K562 (cell line): ENCODE data around the gene BLTP2. TPM values are rescaled to one million over a fixed set of nuclear protein-coding genes. Genes with fewer than 3 reads are reported as not detected.

Experiments used
- ATAC-seq: fragments of 200-7000 bp; cut with Tn5 transposase; 3 replicates; pipeline ENCODE4 v1.9.1; 2020; ENCODE audit warnings: moderate library complexity
- BruUV-seq: library from RNA; stranded (reverse); fragments of 400-500 nt; replicated peaks from 2 replicates; lab custom pipeline; 2021; lab: Mats Ljungman, UMichigan
- CTCF ChIA-PET: fragments of 300-600 bp; formaldehyde crosslinking; extraction: SDS; loops from one replicate; lab custom pipeline; 2021; ENCODE audit warnings: low intra/inter-chr PET ratio; lab: Yijun Ruan, JAX
- POLR2A ChIA-PET: fragments of 300-600, 350-650 bp; sonication (Branson Sonifier 250); formaldehyde crosslinking; extraction: SDS; loops from one replicate; lab custom pipeline; 2021; ENCODE audit warnings: antibody characterized with exemption, inconsistent platforms; lab: Yijun Ruan, JAX
- DNase-seq, 4 experiments: peaks; one replicate each; pipeline versions ENCODE4 v3.0.0 to v3.0.0-alpha.2; 2011 to 2018; ENCODE audit warnings: low spot score in 3 of 4, mixed read lengths in 3 of 4; ENCODE audit errors: extremely low read depth in 1 of 4
- FAIRE-seq: peaks from 2 replicates; lab custom pipeline; 2011; peaks lifted over from hg19 to GRCh38; lab: Jason Lieb, UNC
- H2AFZ ChIP-seq: 2 replicates; pipeline ENCODE4 v1.6.0; 2011; ENCODE audit warnings: low read depth, low read length, control low read depth, inconsistent platforms
- H3K27ac ChIP-seq: fragments of 200-600 bp; 3 replicates; pipeline ENCODE4 v1.8.0; 2011; ENCODE audit warnings: low read depth, mild to moderate bottlenecking, control low read depth, inconsistent platforms, low read length, moderate library complexity, mixed read lengths; ENCODE audit errors: extremely low read depth
- H3K27me3 ChIP-seq, 2 experiments: fragments of 300-600 bp in 1 of 2; 2 replicates in 1 of 2; 3 replicates in 1 of 2; pipeline versions ENCODE4 v1.6.0 to v1.8.0; 2011; ENCODE audit warnings: inconsistent platforms in 2 of 2, low read length in 2 of 2, mild to moderate bottlenecking in 1 of 2, mixed read lengths in 1 of 2, moderate library complexity in 1 of 2; ENCODE audit not compliant: control insufficient read depth in 2 of 2, insufficient read depth in 2 of 2
- H3K36me3 ChIP-seq: fragments of 300-600 bp; 3 replicates; pipeline ENCODE4 v1.8.0; 2011; ENCODE audit warnings: mild to moderate bottlenecking, low read length, inconsistent platforms; ENCODE audit not compliant: control insufficient read depth, insufficient read depth
- H3K4me1 ChIP-seq, 2 experiments: fragments of 200-600 bp in 1 of 2; replicated peaks in 1 of 2; 2 replicates in 1 of 2; 3 replicates in 1 of 2; pipeline versions ENCODE4 v1.5.1 to v1.8.0; 2011; ENCODE audit warnings: inconsistent platforms in 2 of 2, low read length in 2 of 2, mild to moderate bottlenecking in 1 of 2, mixed read lengths in 1 of 2, moderate library complexity in 1 of 2; ENCODE audit not compliant: control insufficient read depth in 2 of 2, insufficient read depth in 2 of 2
- H3K4me2 ChIP-seq: 2 replicates; pipeline ENCODE4 v1.6.1; 2011; ENCODE audit warnings: low read length, control low read depth, inconsistent platforms, mixed read lengths; ENCODE audit not compliant: insufficient read depth
- H3K4me3 ChIP-seq: fragments of 200-600 bp; sonication (generic), shearing (Covaris generic); 2 replicates; pipeline ENCODE4 v1.5.1; 2016; ENCODE audit warnings: control low read depth, inconsistent platforms
- H3K79me2 ChIP-seq: fragments of 200-600 bp; 3 replicates; pipeline ENCODE4 v1.8.0; 2011; ENCODE audit warnings: low read length, inconsistent platforms; ENCODE audit not compliant: control insufficient read depth, insufficient read depth
- H3K9ac ChIP-seq, 2 experiments: 2 replicates each; pipeline versions ENCODE4 v1.6.0 to v1.6.1; 2011; ENCODE audit warnings: low read depth in 2 of 2, low read length in 2 of 2, control low read depth in 1 of 2, inconsistent platforms in 1 of 2, mild to moderate bottlenecking in 1 of 2, mixed read lengths in 1 of 2; ENCODE audit not compliant: insufficient read depth in 1 of 2
- H3K9me1 ChIP-seq: one replicate; pipeline ENCODE4 v1.6.0; 2011; ENCODE audit warnings: inconsistent platforms, mild to moderate bottlenecking, low read length, moderate library complexity; ENCODE audit not compliant: control insufficient read depth, insufficient read depth
- H3K9me3 ChIP-seq: replicated peaks from 2 replicates; pipeline ENCODE4 v1.5.1; 2011; ENCODE audit warnings: low read depth, low read length, inconsistent platforms; ENCODE audit not compliant: control insufficient read depth, insufficient read depth
- H4K20me1 ChIP-seq: replicated peaks from 2 replicates; pipeline ENCODE4 v1.6.1; 2011; ENCODE audit warnings: low read length, inconsistent platforms, mixed read lengths; ENCODE audit not compliant: control insufficient read depth, insufficient read depth
- ATF7 ChIP-seq: fragments of 450-650 bp; IDR thresholded peaks from 2 replicates; pipeline ENCODE4 v1.7.1; 2014; ENCODE audit warnings: mild to moderate bottlenecking, moderate library complexity
- CEBPB ChIP-seq: fragments of 450-650 bp; IDR thresholded peaks from 2 replicates; pipeline ENCODE4 v1.6.1; 2016; ENCODE audit warnings: missing genetic modification characterization, missing compliant biosample characterization
- EGR1 ChIP-seq: fragments of 450-650 bp; conservative IDR thresholded peaks from 2 replicates; pipeline ENCODE4 v1.6.1; 2017; ENCODE audit warnings: mild to moderate bottlenecking
- ELF1 ChIP-seq: fragments of 200-800 bp; sonication (Bioruptor generic); IDR thresholded peaks from 2 replicates; pipeline ENCODE4 v1.6.1; 2016; ENCODE audit warnings: missing genetic modification characterization, missing compliant biosample characterization
- ETV6 ChIP-seq, 3 experiments: fragments of 150-350 bp in 1 of 3; sonication (generic) in 1 of 3; formaldehyde crosslinking in 1 of 3; IDR thresholded peaks; 2 replicates each; pipeline versions ENCODE4 v1.6.1 to v1.8.0; 2014 to 2022; ENCODE audit warnings: borderline replicate concordance in 2 of 3, low read depth in 2 of 3, antibody characterized with exemption in 1 of 3, low read length in 1 of 3, mild to moderate bottlenecking in 1 of 3, missing genetic modification reagents in 1 of 3
- GTF2E2 ChIP-seq: fragments of 200-800 bp; sonication (Bioruptor generic); IDR thresholded peaks from 2 replicates; pipeline ENCODE4 v1.6.1; 2016; ENCODE audit warnings: missing genetic modification characterization, missing compliant biosample characterization
- HMG20B ChIP-seq: fragments of 250-450 bp; sonication (Bioruptor Pico); IDR thresholded peaks from 2 replicates; pipeline ENCODE4 v1.5.0; 2021; ENCODE audit warnings: mild to moderate bottlenecking
- NR2C2 ChIP-seq, 2 experiments: fragments of 200-800 bp in 1 of 2; sonication (Bioruptor generic) in 1 of 2; sonication (generic) in 1 of 2; formaldehyde crosslinking in 1 of 2; IDR thresholded peaks; 2 replicates each; pipeline versions ENCODE4 v1.6.1 to v1.8.0; 2016 to 2022; ENCODE audit warnings: mild to moderate bottlenecking in 1 of 2, missing compliant biosample characterization in 1 of 2, missing genetic modification characterization in 1 of 2, missing genetic modification reagents in 1 of 2
- PHB2 ChIP-seq: fragments of 450-650 bp; IDR thresholded peaks from 2 replicates; pipeline ENCODE4 v1.6.1; 2017; ENCODE audit warnings: low read depth
- RB1 ChIP-seq: fragments of 450-650 bp; IDR thresholded peaks from 2 replicates; pipeline ENCODE4 v1.6.1; 2017; ENCODE audit warnings: low read depth, mild to moderate bottlenecking
- SIN3B ChIP-seq: fragments of 450-650 bp; IDR thresholded peaks from 2 replicates; pipeline ENCODE4 v1.6.1; 2017; ENCODE audit warnings: low read depth, mild to moderate bottlenecking, moderate library complexity
- ZZZ3 ChIP-seq: fragments of 450-650 bp; IDR thresholded peaks from 2 replicates; pipeline ENCODE4 v1.6.1; 2016; ENCODE audit warnings: antibody characterized with exemption, mild to moderate bottlenecking, moderate library complexity
- WGBS: fragments of 100-300 bp; shearing (Covaris generic); methylation state at CpG from one replicate; pipeline ENCODE4 v1.1.6; 2016; ENCODE audit warnings: low coverage, mixed read lengths; ENCODE audit not compliant: insufficient coverage; ENCODE audit errors: missing lambda C conversion rate; 5-methylcytosine and 5-hydroxymethylcytosine counted together
- in situ Hi-C: fragments of 300-500 bp; cut with MboI; formaldehyde crosslinking; loops from 4 replicates; pipeline ENCODE4 v1.15.0; 2018; ENCODE audit warnings: inconsistent platforms, mixed read lengths
- intact Hi-C: fragments of 100-400 bp; cut with micrococcal nuclease; formaldehyde crosslinking; loops from 2 replicates; pipeline ENCODE4 v1.14.2; 2022
- polyA plus RNA-seq, 8 experiments: library from polyadenylated mRNA; depleted of rRNA in 4 of 8; stranded (reverse) in 5 of 8; unstranded in 3 of 8; fragments of >200 nt; fragmentation: Nextera tagmentation in 2 of 8; fragmentation: Illumina TruSeq in 1 of 8; extraction: Ambion mirVana in 2 of 8; extraction: Trizol in 1 of 8; gene quantifications; 2 replicates each; pipeline versions ENCODE4 v1.2.1 to v1.2.3, GENCODE V29; 2011 to 2014; ENCODE audit warnings: inconsistent platforms in 1 of 8, missing spikeins in 1 of 8
- total RNA-seq, 7 experiments: library from RNA; depleted of rRNA in 6 of 7; stranded (reverse); fragments of >200 nt in 6 of 7; fragmentation: Illumina TruSeq in 2 of 7; extraction: Trizol in 2 of 7; gene quantifications; 2 replicates each; pipeline versions ENCODE4 v1.2.1 to v1.2.3, GENCODE V29; 2011 to 2021; ENCODE audit warnings: low replicate concordance in 1 of 7
- TF ChIP-seq, protein P1 (sequence below): fragments of 450-650 bp; conservative IDR thresholded peaks from 2 replicates; pipeline ENCODE4 v1.6.1; 2016; ENCODE audit warnings: missing genetic modification characterization, low read depth, mild to moderate bottlenecking, control low read depth, missing compliant biosample characterization
- TF ChIP-seq, protein P2 (sequence below): fragments of 450-650 bp; IDR thresholded peaks from 2 replicates; pipeline ENCODE4 v1.6.1; 2016; ENCODE audit warnings: low read depth, mild to moderate bottlenecking, moderate library complexity

The BLTP2 gene
- total and polyA plus RNA-seq, 9 of the 15 experiments (the other 6 are each of a cell fraction or from before 2014, with no cell fraction given): 14.7 to 174 (median 103) TPM

DNA sequence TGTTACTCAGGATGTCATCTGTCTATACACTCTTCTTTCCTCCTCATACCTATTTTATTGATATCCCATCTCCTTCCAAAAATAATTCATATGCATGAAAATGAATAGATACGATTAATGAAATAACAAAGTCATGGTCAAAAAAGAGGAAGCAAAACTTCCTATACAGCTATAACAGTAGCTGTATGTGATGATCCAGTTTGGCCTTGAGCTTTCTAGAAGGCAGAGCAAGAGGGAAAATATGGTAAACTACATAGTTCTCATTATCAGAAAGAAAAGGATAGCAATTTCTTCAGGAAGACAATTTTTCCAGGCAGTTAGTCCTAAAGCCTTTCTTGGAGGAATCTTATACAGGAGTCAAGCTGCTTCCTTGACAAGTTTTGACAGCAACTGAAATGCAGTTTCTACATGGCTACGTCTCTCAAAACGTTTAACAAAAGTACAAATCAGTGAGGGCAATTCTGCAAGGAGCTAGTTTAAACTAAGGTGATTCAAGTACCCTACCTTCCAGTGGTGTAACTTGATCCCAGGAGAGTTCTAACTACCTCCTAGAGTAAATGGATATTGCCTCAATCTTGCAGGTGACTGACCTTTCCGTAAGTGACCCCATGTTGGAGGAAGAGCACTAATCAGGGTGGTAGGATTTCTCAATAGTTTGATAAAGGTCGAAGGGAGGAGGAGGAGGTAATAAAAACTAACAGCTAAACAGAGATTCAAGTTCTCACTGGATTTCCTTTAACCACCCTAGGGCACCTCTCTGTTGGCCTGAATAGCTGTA, 47.2 kb downstream of the BLTP2 start:
- H3K27ac ChIP-seq: peak overlapping the region; percentile 88
- POLR2A ChIA-PET: interaction anchor here (0.6 to 15.9 kb wide), 13 partner anchors 11 to 354 kb away, joined by 3 to 274 read pairs (median 4); partner anchors contain the start of genes ALDOC, BLTP2, PHF12 and PIGS
- TF ChIP-seq ATF7 (no peak), EGR1 (no peak), NR2C2 (CRISPR knock-in tag; IDR thresholded peaks at IDR 0.05) (no peak), NR2C2 (tag; IDR thresholded peaks at IDR 0.05) (0 out of 2 replicates have a peak, but pooled peaks have one; percentile 5), ELF1 (tag) (no peak), RB1 (no peak), CEBPB (peak; percentile 57; the same call in 1 of the 2 replicates), ETV6 (IDR thresholded peaks at IDR 0.05; ENCODE audit: borderline replicate concordance in 1 of 2, low read depth in 2 of 2, low read length in 1 of 2) (no peak), ETV6 (CRISPR knock-in tag; IDR thresholded peaks at IDR 0.05; ENCODE audit: borderline replicate concordance) (no peak), SIN3B (0 out of 2 replicates have a peak, but pooled peaks have one; percentile 10), PHB2 (no peak), ZZZ3 (no peak), GTF2E2 (tag) (no peak), HMG20B (CRISPR knock-in tag) (no peak)
- TF ChIP-seq, protein P1, sequence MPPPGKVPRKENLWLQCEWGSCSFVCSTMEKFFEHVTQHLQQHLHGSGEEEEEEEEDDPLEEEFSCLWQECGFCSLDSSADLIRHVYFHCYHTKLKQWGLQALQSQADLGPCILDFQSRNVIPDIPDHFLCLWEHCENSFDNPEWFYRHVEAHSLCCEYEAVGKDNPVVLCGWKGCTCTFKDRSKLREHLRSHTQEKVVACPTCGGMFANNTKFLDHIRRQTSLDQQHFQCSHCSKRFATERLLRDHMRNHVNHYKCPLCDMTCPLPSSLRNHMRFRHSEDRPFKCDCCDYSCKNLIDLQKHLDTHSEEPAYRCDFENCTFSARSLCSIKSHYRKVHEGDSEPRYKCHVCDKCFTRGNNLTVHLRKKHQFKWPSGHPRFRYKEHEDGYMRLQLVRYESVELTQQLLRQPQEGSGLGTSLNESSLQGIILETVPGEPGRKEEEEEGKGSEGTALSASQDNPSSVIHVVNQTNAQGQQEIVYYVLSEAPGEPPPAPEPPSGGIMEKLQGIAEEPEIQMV (tag): no peak
- TF ChIP-seq, protein P2, sequence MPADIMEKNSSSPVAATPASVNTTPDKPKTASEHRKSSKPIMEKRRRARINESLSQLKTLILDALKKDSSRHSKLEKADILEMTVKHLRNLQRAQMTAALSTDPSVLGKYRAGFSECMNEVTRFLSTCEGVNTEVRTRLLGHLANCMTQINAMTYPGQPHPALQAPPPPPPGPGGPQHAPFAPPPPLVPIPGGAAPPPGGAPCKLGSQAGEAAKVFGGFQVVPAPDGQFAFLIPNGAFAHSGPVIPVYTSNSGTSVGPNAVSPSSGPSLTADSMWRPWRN: no peak
- TF ChIP-seq, all 486 proteins: peak for 3
- Histone ChIP-seq H3K4me3 (peak overlapping the region; percentile 81), H2AFZ (peak overlapping the region; percentile 92; the same call in 1 of the 2 replicates), H3K9me3 (no peaks in the 10 kb centered on the region), H3K27me3 (no peaks in the 10 kb centered on the region), H3K9me1 (no peaks in the 10 kb centered on the region), H3K36me3 (peaks cover 40% of the 10 kb centered on the region), H3K4me1 (peaks cover 8 to 16% of the 10 kb centered on the region in 2 experiments; a peak in 4 of 5 replicates), H4K20me1 (no peaks in the 10 kb centered on the region), H3K4me2 (peak overlapping the region; percentile 90), H3K9ac (peak overlapping the region; percentile 97 to 98), H3K79me2 (peaks cover 27% of the 10 kb centered on the region)
- intact Hi-C loops (loop anchor here (2.0 to 10.0 kb wide), 4 partner anchors 27 to 330 kb away; partner anchors contain the start of genes DHRS13, NEK8, PIGS and TLCD1), in situ Hi-C loops (no loop called here)
- peak in 2 of 4 experiments; percentile 14 to 26 for DNase-seq
- ATAC-seq: no peak
- no TSS peak for BruUV-seq
- FAIRE-seq: peak; percentile 42
- CTCF ChIA-PET: no interaction called here
- 8% methylated on average over 5 of the region's 5 CpGs for WGBS
